CD4-positive, alpha-beta T cell treated with Interleukin-2 at 100 ng/mL for 4 hours (primary cell): ENCODE measurements around the gene PARN.
"Not testable (repeated sequence)": the region's sequence is repeated elsewhere in the genome, so short reads cannot be mapped to it uniquely, and the experiment has no call there.

Source experiments
- DNase-seq: peaks from one replicate; pipeline ENCODE4 v3.0.0-alpha.2; 2020; ENCODE audit warnings: low spot score

Gene PARN

GRCh38 chr16:14632693-14633569 lies 2.9 kb upstream of the PARN start, which contains the start of gene BFAR:
Gene BFAR, plus strand, starts transcription at chr16:14632951. Its CDS starts 11,396 bp downstream, at chr16:14644347.
- DNase-seq, result peak; percentile 99

DNA sequence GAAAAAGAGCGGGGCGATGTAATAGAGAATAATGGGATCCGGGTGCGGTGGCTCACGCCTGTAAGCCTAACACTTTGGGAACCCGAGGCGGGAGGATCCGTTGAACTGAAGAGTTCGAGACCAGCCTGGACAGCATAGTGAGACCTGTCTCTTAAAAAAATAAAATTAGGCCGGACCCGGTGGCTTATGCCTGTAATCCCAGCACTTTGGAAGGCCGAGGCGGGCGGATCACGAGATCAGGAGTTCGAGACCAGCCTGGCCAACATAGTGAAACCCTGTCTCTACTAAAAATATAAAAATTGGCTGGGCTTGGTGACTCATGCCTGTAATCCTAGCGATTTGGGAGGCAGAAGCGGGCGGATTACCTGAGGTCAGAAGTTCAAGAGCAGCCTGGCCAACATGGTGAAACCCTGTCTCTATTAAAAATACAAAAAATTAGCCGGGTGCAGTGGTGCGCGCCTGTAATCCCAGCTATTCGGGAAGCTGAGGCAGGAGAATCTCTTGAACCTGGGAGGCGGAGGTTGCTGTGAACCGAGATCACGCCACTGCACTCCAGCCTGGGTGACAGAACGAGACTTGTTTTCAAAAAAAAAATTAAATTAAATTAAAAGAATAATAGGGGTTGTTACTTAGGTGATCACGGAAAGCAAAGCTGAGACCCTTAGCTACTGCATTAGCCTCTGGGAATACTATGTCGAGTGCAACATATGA lies 715 bp upstream of the PARN start:
- not testable (repeated sequence) for DNase-seq

DNA sequence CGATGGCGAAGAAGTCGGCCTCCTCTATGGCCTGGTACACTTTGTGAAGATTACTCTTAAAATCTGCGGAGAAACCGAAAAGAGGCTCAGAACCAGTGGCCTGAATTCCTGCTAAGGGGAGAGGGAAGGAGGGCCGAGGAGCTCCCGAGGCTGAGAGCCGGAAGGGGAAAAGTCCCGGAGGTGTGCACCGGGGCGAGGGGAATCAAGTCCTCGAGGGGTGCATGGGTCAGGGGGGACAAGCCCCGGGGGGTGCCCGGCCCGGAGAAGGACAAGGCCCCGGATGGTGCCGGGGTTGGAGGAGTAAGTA lies 495 bp downstream of the PARN start:
- no peak for DNase-seq

GRCh38 chr16:14628806-14629611 lies 1.1 kb downstream of the PARN start:
- peak; percentile 2 for DNase-seq

GRCh38 chr16:14627078-14627477 lies 3.0 kb downstream of the PARN start:
- DNase-seq, result no peak

DNA sequence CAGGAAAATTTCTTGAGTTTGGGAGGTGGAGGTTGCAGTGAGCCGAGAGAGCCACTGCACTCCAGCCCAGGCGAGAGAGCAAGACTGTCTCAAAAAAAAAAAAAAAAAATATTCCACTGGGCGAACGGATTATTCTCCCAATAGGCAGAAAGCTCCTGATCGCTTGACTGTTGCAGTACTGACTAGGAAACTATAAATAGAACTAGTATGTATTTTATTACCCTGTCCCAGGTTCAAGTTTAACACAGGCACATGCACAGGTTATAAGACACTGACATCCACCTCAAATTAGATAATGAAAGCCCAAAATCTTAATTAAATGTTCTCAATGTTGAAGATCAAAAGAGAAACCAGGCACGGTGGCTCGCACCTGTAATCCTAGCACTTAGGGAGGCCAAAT lies 11.5 kb downstream of the PARN start:
- DNase-seq, result no peak

DNA sequence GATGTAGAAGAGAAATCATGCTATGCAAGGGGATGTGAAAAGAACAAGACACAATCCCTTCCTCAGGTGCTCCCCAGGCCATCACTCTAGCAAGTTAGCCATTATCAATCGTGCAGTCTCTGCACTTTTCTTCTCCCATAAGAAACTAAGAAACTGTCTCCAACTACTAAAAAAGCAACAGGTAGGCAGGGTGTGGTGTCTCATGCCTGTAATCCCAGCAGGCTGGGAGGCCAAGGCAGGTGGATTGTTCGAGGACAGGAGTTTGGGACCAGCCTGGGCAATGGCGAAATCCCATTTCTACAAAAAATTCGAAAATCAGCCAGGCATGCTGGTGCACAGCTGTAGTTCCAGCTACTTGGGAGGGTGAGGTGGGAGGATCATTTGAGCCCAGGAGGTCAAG lies 13.8 kb downstream of the PARN start:
- DNase-seq, result no peak

GRCh38 chr16:14613991-14614390 lies 16.1 kb downstream of the PARN start:
- no peak for DNase-seq

- no peak for DNase-seq
These were observed 18.4 kb downstream of the PARN start for GRCh38 chr16:14611660-14612059.

GRCh38 chr16:14609716-14610115 lies 20.3 kb downstream of the PARN start:
- no peak for DNase-seq

DNA sequence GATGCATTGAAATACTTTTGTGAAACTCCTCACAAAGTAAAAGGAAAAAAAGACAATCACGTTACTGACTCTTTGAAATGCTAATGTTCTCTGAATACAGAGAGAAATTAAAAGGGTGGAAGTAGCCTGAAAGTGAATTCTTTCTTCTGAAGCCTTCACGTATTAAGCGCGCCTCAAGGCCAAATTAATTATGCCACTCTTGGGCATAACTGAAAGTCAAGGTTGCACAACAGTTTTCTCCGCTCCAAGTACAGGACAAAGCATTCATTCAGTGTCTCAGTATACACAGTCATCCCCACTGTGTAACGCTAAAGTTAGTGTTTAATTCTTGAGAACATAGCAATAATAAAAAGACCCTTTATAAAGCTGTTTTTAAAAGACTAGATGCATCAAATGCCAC lies 21.5 kb downstream of the PARN start:
- no peak for DNase-seq

- no peak for DNase-seq
These were observed 21.9 kb downstream of the PARN start for GRCh38 chr16:14608111-14608566.

- no peak for DNase-seq
These were observed 24.0 kb downstream of the PARN start for GRCh38 chr16:14606102-14606501.

DNA sequence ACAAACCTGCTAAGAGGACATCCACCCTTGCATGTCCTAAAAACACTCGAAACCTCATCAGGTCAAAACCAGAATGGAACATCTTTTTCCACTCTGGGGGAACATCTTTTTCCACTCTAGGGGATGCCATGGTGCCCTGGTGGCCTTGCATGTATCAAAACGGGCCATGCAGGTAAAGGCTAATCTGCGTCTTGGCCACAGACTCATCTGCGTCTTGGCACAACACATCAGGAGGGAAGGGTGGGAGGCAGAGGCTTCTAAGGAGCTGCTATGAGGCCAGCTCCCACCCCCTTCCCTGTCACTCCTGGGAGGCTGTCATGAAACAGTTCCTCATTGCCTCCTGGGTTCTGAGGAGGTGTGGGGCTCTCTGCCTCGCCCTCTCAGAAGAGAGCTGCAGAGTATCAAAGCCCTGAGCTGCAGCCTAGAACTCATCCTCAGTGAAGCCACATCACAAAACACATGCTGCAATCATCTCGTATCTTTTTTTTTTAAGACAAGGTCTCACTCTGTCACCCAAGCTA lies 27.6 kb downstream of the PARN start:
- no peak for DNase-seq

DNA sequence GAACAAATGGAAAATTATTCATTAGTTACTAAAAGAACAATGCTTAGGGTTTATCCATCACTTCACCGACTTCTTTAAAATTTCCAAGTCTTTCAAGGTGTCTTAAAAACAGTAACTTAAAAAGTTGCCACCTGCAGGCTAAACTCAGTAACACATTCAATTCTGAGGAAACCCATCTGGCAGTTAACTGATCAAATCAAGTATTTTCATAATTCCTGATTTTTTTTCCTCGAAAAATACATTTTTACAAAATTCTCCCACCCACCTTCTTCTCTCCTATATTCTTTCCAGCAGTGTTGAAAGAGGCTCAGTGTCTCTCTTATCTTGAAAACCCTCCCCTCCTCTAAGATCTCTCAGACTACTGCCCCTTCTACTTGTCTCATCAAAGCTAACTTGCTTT lies 29.9 kb downstream of the PARN start:
- DNase-seq, result peak; percentile 18

GRCh38 chr16:14586637-14587305 lies 43.3 kb downstream of the PARN start:
- no peak for DNase-seq

- no peak for DNase-seq
These were observed 44.8 kb downstream of the PARN start for GRCh38 chr16:14585287-14585686.

DNA sequence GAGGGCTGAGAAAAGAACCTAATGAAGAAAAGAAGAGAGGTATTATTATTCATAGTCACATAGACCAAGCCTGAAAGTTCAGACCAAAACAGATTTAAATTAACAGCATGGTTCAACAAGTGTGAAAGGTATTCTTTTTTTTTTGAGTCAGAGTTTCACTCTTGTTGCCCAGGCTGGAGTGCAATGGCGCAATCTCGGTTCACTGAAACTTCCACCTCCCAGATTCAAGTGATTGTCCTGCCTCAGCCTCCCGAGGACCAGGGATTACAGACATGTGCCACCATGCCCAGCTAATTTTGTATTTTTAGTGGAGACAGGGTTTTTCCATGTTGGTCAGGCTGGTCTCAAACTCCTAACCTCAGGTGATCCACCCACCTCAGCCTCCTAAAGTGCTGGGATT lies 49.1 kb downstream of the PARN start:
- not testable (repeated sequence) for DNase-seq

GRCh38 chr16:14579266-14579665 lies 50.8 kb downstream of the PARN start:
- DNase-seq, result no peak

DNA sequence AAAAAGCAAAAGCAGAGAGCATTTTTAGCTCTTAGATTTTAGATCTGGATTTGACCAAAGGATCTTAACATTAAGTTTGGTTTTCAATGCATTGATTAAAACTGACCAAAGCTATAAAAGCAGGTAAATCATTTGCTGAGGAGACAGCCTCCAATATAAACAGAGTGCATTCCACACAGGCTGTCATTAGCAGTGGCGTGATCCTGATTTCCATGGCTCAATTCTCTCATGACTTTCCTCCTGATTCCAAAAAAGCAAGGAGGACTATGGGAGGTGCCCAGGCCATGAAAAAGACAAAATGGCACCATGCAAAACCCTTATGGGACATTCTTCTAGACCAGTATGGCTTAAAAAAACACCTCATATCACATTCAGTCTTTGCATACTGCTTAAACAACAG lies 53.5 kb downstream of the PARN start:
- DNase-seq, result no peak

DNA sequence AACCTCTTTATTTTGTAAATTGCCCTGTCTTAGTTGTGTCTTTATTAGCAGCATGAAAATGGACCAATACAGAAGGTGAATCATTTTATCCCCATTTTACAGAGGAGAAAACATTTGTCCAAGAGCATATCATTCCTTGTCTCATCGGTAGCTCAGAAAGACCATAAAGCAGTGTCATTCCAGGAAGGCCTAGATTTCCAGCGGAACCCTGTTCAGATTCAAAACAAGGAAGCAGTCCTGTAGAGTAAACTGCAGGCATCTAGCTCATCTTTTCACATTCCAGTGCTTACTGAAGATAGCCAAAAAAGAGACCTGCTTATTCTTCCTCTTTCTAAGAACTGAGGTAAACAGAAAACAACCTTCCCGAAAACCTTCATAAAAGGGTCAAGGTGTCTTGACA lies 54.0 kb downstream of the PARN start:
- DNase-seq, result no peak
